HFF-Myc (cell line): ENCODE measurements around the gene TMEM196.

Source experiments
- DNase-seq: peaks from one replicate; pipeline ENCODE4 v3.0.0-alpha.2; 2011; ENCODE audit warnings: low read depth; ENCODE audit errors: extremely low read depth
- H3K4me3 ChIP-seq: replicated peaks from 2 replicates; pipeline ENCODE4 v1.5.1; 2011; ENCODE audit warnings: low read depth, mild to moderate bottlenecking, control low read depth, low read length
- TF ChIP-seq, protein P1 (sequence below): IDR thresholded peaks from 2 replicates; pipeline ENCODE4 v1.5.1; 2012; ENCODE audit warnings: mild to moderate bottlenecking, low read depth, low read length, control low read depth; ENCODE audit errors: missing control alignments

The TMEM196 gene

DNA sequence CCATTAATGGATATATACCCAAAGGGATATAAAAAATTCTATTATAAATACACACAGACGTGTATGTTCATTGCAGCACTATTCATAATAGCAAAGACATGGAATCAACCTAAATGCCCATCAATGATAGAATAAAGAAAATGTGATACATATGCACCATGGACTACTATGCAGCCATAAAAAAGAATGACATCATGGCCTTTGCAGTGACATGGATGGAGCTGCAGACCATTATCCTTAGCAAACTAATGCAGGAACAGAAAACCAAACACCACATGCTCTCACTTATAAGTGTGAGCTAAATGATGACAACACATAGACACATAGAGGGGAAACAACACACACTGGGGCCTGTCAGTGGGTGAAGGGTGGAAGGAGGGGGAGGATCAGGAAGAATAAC is 97.6 kb downstream of the TMEM196 start:
- no peak for DNase-seq
- no peak overlapping the region for H3K4me3 ChIP-seq
- TF ChIP-seq, protein P1, sequence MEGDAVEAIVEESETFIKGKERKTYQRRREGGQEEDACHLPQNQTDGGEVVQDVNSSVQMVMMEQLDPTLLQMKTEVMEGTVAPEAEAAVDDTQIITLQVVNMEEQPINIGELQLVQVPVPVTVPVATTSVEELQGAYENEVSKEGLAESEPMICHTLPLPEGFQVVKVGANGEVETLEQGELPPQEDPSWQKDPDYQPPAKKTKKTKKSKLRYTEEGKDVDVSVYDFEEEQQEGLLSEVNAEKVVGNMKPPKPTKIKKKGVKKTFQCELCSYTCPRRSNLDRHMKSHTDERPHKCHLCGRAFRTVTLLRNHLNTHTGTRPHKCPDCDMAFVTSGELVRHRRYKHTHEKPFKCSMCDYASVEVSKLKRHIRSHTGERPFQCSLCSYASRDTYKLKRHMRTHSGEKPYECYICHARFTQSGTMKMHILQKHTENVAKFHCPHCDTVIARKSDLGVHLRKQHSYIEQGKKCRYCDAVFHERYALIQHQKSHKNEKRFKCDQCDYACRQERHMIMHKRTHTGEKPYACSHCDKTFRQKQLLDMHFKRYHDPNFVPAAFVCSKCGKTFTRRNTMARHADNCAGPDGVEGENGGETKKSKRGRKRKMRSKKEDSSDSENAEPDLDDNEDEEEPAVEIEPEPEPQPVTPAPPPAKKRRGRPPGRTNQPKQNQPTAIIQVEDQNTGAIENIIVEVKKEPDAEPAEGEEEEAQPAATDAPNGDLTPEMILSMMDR = no peak

DNA sequence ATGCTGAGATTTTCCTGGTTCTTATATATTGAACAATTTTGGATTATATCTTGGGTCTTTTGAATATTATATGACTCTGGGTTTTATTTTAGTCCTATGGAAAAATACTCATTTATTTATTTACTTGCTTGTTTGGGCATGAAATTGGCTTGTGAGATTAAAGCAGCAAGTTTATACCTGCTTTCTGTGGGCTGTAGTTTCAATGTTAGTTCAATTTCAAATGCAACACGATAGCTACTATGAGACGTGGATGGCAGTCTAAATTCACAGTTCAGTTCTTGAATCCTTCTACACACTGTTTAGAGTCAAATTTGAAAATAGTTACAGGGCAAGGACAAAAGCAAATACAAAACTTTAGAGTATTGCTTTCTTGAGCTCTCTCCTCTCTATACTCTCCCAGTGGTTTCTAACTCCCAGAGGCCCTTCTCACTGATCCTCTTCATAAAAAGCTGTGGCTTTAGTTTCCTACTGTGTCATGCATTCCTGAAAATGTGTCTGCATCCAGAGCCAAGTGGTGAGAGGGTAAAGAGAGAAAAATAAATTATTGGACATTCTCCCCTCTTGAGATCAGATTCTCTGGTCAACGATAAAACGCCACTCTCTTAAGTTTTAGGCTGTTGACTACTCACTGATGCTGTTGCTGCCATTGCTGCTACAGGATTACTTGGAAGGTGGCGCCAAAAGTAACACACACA is 99.0 kb downstream of the TMEM196 start:
- DNase-seq = no peak
- H3K4me3 ChIP-seq = no peak overlapping the region
- TF ChIP-seq, protein P1 = no peak

DNA sequence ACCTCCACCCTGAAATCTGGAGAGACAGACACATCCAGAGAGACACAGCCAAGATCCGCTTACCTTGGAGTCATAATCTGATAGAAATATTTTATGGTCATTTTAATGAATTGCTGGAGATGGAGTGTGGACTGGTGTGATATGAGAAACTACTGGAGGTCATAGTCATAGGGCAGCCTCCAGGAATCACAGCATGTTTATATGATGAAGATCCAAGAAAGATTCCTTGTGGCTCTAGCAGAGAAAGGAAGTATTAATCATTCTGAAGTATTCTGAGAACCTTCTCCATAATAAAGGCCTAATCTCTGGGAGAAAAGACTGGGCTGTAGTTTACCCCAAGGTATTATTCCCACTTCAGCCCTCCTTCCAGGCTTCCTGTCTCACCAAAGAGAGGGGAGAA is 102.6 kb downstream of the TMEM196 start:
- TF ChIP-seq, protein P1 = no peak
- DNase-seq = no peak
- H3K4me3 ChIP-seq = no peak overlapping the region
